ENCODE data around the gene COA1. TPM values are rescaled to one million over a fixed set of nuclear protein-coding genes. Genes with fewer than 3 reads are reported as not detected.

The COA1 gene
- polyA plus RNA-seq, 3 donors = 34.9 to 38.2 (median 35.3) TPM

DNA sequence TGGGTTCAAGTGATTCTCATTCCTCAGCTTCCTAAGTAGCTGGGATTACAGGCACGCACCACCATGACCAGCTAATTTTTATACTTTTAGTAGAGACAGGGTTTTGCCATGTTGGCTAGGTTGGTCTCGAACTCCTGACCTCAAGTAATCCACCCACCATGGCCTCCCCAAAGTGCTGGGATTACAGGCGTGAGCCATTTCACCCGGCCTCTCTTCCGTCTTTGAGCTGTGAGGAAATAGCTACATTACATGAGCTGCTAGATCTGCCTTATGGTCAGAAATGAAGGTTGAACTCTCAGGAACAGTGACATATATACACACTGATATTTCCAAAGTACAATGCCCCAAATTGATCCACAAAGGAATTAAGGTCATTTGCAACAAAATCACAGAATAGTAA lies 31.5 kb upstream of the COA1 start:
- WGBS, 3 donors = 88 to 92% (median 88%) methylated on average over 5 of the region's 5 CpGs
- no peak overlapping the region for H3K27ac ChIP-seq (ENCODE audit: low read depth, low read length)

DNA sequence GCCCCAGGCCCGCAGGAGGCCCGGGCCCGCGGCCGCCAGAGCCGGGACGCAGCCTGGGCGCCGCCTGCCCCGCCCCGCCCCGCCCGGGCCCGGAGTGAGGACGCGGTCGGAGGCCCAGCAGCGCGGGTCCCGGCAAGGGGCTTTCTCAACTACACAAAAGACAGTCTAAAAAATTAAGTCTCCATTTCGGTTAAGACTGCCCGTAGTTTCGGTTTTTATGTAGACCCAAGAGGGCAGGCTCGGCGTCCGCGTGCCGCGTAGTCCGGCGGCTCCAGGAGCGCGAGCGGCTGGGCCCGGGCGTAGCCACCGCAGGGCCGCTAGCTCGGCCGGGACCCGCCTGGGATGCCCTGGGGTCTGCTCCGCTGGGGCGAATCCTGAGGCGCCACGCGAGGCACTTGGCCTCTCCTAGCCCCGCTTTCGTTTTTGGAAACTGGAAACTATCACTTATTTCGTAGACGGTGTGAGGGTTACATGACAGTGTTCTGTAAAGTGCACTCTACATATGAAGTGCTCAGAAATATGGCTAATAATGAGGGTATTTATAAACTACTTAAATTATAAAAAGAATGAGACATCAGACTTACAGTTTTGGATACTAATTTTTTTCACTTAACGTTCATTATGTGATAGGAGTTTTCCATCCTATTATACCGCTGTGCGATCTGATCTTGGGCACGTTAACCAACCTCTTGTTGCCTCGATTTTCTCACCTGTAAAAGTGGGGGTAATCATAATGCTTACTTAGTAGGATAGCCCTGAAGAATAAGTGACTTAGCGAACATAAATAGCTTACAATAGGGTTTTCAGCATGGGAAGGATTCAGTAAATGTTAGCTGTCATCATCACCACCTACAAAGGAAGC lies 29.7 kb upstream of the COA1 start:
- WGBS, 3 donors = 5 to 7% (median 6%) methylated on average over 47 to 56 of the region's 56 CpGs

DNA sequence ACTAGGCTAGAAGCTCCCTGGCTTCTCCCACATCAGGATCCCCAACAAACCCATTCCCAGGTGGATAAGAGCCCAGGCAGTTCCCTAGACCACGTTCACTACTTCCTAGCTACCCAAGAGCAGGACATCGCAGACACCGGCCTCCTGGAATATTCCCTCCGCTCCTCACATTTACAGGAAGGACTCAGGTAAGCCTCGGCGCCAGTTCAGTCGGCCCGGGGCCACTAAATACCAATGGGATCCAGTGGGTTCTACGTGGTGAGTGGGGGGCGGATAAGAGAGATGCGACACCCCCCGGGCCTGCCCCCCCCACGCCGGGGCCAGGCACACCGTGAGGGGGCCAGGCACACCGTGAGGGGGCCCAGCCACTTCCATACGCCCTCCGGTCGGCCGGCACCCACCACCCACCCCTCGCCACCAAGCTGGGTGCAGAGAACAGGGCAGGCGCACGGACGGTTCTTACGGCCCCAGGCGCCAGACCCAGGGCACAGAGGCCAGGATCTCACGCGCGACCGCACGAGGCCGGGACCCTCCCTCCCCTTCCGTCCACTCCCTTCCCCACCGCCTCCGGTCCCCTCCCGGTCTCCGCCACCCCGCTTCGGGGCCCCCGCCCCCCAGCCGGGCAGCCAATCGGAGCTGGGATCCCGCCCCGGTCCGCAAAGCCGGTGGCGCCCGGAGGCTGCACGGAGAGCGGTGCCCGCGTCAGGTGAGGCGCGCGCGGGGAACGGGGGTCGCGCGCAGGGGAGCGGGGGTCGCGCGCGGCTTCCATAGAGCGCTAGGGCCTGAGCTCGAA lies 28.9 kb upstream of the COA1 start, which contains the start of gene BLVRA:
BLVRA (plus strand) TSS at position 652 of the 793 bp plus-strand sequence. CDS start 12,479 bp downstream, outside the sequence.
- WGBS, 3 donors = 1 to 4% (median 4%) methylated on average over 55 to 67 of the region's 67 CpGs
- H3K27ac ChIP-seq (ENCODE audit: low read depth, low read length) = no peak within 1 kb of the TSS

More for the DNA sequence above, 29.7 kb upstream of the COA1 start:
- no peak overlapping the region for H3K27ac ChIP-seq (ENCODE audit: low read depth, low read length)

DNA sequence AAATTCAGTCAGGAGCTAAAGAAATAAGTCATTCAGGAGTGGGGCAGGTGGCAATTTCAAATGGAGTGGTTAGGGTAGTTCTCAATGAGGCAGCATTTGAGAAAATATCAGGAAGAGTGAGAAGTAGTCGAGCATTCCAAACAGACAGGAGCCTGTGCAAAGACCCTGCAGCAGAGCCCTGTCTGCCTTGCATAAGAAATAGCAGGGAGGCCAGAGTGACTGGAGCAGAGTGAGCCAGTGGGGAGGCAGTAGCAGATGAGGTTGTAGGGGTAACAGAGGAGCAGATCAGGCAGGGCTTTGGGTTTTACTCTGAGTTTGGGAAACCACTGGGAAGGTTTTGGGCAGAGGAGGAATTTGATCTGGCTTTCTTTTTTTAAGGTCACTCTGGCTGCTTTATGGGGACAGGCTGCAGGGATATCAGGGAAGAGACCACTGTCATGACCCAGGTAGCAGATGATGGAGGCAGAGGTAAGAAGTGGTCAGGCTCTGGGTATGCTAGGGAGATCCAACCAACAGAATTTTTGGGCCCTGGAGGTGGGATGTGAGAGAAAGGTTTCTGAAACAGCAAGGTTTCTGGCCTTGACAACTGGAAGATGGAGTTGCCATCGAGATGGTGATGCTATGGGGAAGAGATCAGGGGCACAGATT lies 27.9 kb upstream of the COA1 start:
- WGBS, 3 donors = 86 to 96% (median 87%) methylated on average over 2 of the region's 2 CpGs
- no peak overlapping the region for H3K27ac ChIP-seq (ENCODE audit: low read depth, low read length)

DNA sequence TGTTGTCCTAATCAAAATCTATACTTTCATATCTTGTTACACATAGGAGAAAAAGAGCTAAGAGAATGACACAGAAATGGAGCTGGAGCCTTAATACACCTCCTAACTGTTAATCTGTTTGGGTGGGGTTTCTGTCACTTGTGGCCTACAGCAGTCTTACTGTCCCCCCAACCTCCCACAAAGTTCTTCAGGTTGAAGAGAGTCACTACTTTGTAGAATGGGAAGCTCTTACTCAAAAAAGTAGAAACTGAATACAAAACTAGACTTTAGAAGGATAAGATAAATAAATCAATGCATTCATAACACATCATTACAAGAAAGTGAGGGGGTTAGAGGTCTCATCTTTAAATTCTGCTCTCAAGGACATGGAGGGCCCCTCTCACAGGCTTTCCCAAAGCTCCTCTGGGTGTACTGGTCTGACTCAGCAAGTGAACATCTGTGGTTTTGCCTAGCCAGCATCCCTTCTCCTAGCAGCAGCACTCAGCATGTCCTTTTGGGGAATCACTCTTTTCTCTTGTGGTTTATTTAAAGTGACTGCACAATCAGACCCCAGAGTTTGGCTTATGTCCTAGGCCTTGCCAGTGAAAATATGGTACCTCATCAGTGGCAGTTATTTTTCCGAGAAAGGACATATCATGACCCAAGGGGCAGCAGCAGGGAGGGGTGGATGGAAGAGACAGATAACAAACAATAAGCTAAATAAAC lies 27.2 kb upstream of the COA1 start:
- no peak overlapping the region for H3K27ac ChIP-seq (ENCODE audit: low read depth, low read length)
- 66 to 97% (median 76%) methylated on average over 1 of the region's 1 CpG for WGBS, 3 donors

DNA sequence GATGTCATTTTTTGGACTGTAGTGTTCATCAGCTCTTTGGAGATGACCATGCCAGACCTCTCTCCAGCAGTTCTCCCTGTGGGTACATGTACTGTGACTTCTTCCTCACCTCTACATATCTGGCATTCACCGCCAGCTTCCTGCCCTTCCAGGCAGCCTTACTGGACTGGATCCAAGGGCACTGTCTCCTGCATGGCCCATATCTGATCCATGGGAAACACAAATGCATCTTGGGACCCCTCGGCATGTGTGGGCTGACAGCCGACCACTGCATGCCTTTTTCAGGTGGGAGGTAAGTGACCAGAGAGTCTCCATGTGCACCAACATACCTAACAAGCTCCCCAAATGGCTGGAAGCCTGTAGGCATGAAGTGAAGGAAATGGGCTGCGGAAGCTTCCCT lies 25.3 kb upstream of the COA1 start:
- H3K27ac ChIP-seq (ENCODE audit: low read depth, low read length) = no peak overlapping the region
- 69 to 76% (median 72%) methylated on average over 4 of the region's 4 CpGs for WGBS, 3 donors

DNA sequence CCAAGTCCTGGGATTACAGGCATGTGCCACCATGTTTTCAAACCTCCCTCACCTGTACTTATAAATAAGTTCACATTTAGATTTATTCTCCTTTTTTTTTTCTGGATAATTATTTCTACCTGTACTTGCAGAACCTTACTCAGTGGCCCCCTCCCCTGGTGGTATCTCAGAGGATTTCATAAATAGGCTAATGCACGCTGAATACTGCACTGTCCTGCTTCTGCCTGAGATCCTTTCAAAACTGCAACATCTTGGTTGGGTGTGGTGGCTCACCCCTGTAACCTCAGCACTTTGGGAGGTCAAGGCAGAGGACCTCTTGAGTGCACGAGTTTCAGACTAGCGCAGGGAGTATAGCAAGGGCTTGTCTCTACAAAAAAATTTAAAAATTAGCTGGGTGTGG lies 24.5 kb upstream of the COA1 start:
- no peak overlapping the region for H3K27ac ChIP-seq (ENCODE audit: low read depth, low read length)
- WGBS, 3 donors = 75 to 83% (median 81%) methylated on average over 3 of the region's 3 CpGs

DNA sequence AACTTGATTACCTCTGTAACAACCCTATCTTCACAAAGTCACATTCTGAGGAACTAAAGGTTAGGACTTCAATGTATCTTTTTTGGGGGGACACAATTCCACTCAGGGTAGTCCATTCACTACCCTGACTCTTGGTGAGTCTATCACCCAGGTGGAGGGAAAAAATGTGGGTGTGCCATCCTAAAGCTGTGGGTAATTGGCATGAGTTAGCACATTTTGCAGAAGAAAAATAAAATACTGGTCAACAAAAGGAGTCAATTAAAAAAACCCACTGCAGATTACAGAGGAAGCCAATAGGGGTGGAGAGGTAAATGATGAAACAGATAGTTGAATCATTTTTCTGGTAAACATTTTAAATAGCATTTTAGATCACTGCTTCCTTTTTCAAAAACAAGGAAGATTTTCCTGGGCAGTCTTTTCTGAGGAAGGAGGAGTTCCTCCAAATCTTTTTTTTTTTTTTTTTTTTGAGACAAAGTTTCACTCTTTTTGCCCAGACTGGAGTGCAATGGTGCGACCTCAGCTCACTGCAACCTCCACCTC lies 24.0 kb upstream of the COA1 start:
- H3K27ac ChIP-seq (ENCODE audit: low read depth, low read length) = no peak overlapping the region
- 78 to 87% (median 79%) methylated on average over 1 of the region's 1 CpG for WGBS, 3 donors

DNA sequence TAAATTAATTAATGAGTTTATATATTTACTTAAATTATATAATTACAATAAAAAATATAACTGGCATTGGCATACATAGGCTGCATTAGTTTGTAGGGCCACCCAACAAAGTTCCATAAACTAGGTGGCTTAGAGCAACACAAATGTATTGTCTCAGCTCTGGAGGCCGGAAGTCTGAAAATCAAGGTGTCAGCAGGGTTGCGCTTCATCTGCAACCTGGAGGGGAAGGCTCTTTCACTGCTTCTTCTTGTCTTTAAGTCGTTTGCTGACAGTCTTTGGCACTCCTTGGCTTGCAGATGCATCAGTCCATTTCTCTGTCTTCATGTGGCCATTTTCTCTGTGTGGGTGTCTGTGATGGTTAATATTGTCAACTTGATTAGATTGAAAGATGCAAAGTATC lies 23.1 kb upstream of the COA1 start:
- H3K27ac ChIP-seq (ENCODE audit: low read depth, low read length) = no peak overlapping the region
- 74 to 86% (median 82%) methylated on average over 3 of the region's 3 CpGs for WGBS, 3 donors

DNA sequence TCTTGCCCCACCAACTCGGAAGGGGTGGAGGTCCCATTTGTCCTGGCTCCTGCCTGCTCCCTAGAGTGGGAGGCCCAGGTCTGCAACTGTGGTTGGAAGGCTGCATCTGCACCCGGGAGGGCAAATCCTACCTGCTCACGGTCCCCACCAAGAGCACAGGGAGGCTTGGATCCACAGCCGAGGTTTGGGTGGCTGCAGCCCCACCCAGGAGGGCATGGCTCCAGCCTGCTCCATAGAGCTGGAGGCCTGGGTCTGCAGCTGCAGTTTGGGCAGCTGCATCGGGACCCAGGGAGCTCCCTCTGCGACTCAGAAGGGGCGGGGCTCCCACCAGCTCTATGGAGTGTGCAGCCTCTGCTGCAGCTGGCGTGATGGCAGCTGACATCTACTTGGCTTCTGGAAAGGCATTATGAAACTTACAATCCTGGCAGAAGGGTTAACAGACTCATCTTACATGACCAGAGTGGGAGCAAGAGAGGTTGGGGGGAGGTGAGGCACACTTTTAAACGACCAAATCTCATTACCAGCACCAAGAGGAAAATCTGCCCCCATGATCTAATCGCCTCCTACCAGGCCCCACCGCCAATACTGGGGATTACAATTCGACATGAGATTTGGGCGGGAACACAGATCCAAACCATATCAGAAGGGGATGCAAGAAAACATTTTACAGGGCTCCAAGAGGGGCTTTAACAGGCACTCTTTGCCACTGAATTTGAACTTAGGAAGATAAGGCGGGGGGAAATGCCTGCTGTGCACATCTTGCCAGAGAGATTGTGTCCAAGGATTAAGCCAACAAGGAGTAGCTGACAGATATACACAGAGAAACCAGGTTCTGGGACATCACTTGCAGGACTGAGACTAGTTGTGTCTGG lies 20.9 kb upstream of the COA1 start:
- H3K27ac ChIP-seq (ENCODE audit: low read depth, low read length) = no peak overlapping the region
- 57 to 78% (median 64%) methylated on average over 14 of the region's 14 CpGs for WGBS, 3 donors

DNA sequence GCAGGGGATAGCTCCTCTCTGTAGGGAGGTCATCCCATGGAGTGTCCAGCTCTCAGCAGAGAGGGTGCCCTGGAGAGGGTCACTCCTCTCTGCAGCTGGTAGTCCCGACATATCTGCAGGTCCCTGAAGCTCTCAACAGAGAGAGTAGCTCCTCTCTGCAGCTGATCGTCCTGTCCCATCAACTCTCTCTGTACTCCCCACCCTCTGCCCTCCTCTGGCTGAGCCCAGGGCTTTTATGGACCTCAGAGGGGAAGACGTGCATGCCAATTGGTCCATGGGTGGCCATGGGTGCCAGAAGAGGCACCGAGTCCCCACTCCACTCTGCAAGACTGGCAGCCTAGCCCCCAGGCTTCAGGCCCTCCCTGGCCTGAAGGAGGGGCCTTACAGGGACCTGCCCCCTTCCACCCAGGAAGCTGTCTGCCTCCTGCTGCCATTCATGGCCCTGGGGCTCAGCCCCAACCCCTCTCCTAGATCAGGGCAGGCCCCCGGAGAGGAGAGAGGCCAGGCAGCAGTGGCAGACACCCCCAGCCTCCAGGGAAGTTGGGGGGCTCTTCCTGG lies 20.1 kb upstream of the COA1 start:
- H3K27ac ChIP-seq (ENCODE audit: low read depth, low read length) = no peak overlapping the region
- WGBS, 3 donors = 64 to 72% (median 72%) methylated on average over 5 of the region's 5 CpGs

DNA sequence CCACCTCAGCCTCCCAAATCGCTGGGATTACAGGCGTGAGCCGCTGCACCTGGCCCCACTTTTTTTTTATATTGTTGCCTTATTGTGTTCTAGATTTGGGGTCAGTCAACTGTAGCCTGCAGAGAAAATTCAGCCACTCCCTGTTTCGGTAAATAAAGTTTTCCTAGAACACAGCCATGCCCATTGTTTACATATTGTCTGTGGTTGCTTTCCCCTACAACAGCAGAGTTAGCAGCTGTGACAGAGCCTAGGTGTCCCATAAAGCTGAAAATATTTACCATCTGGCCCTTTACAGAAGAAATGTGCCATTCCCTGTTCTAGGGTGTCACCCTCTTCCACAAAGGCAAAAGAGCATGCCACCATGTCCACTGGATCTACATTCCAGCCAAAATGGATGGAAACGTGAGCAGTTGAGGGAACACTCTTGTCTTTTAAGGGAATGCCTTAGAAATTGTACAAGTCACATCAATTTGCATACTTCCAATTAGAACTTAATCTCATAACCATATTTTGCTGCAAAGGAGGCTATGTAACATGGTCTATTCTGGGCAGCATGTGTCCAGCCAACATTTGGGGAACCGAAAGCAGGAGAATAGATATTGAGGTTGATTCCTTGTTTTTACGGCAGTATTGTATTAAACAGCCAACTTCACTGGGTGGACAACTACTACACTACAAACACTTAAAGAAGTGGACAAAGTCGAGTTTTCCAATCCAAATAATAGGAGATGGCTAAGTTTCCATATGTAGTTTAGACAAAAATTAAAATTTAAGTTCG lies 18.2 kb upstream of the COA1 start:
- H3K27ac ChIP-seq (ENCODE audit: low read depth, low read length) = no peak overlapping the region
- WGBS, 3 donors = 84 to 90% (median 90%) methylated on average over 9 of the region's 9 CpGs

DNA sequence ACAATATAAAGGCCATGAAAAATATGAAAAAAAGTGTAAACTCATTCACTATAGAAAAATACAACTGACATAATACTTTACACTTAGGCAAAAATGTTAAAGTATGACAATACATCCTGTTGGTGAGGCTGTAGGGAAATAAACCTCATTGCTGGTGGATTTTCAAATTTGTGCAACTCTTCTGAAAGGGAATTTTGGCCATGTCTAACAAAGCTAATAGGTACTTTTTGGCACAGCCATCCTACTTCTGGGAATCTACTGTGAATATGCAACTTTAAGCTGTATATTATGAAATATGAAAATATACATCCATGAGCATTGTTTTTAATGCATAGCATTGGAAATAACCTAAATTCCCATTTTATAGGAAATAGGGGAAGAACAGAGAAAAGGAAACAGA lies 13.4 kb upstream of the COA1 start:
- no peak overlapping the region for H3K27ac ChIP-seq (ENCODE audit: low read depth, low read length)

DNA sequence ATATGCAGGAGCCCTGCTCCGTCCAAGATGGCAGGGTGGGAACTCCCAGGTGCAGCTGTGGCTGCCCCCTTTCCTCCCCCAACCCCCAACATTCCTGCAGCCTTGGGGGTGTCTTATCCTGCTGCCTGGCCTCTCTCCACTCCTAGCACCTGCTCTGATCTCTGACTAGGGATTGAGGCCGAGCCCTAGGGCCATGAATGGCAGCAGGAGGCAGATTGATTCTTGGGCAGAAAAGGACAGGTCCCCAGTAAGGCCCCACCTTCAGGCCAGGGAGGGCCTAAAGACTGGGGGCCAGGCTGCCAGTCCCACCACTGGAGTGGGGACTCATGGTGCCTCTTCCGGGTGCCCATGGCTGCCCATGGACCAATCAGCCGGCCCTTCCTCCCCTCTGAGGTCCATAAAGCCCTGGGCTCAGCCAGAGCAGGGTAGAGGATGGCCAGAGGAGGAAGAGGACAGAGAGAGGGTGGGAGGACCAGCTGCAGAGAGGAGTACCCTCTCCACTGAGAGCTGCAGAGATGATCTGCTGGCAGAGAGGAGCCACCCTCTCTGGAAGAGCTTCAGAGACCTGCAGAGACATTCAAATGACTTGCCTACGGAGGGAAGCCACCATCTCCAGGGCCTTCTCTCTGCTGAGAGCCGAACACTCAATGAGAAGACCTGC lies 8.3 kb upstream of the COA1 start:
- H3K27ac ChIP-seq (ENCODE audit: low read depth, low read length) = no peak overlapping the region
- WGBS, 3 donors = 91% methylated on average over 6 of the region's 6 CpGs

DNA sequence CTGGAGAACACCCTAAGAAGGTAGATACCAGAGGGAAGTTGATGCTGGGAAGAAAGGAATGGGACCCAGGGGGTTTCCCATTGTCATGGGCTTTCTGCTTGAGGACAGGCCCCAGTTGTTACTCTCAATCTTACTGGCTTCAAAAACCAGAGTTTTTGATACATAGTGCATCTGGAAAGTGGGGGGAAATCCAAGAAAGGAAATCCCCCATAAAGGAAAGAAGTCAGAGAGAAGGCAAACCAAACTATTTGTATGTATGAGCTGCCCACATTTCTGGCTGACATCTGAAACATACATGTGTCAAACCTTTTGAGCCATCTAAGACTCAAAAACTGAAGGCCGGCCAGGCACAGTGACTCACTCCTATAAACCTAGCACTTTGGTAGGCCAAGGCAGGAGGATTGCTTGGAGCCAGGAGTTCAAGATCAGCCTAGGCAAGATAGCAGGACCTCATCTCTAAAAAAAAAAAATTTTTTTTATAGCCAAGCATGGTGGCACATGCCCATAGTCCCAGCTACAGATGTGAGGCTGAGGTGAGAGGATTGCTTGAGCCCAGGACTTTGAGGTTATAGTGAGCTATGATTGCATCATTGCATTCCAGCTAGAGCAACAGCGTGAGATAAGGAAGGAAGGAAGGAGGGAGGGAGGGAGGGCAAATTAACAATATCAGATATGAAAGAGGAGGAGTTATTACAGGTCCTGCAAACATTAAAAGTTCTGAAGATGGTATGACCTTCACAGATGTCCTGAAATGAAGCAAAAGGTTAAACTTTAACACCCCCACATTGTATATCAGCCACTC lies 6.7 kb upstream of the COA1 start:
- no peak overlapping the region for H3K27ac ChIP-seq (ENCODE audit: low read depth, low read length)
- 45 to 53% (median 50%) methylated on average over 2 of the region's 2 CpGs for WGBS, 3 donors

Data from adipose tissue (tissue), 3 donors.